ENCODE data around the gene VIT. TPM values are rescaled to one million over a fixed set of nuclear protein-coding genes. Genes with fewer than 3 reads are reported as not detected.

VIT gene
- total RNA-seq, 2 donors from 2014 or later = not detected

- H3K4me1 Mint-ChIP-seq = no peaks in the 10 kb centered on the region
- no peaks in the 10 kb centered on the region for H3K36me3 Mint-ChIP-seq (ENCODE audit: low read depth)
- H3K27ac Mint-ChIP-seq = no peak overlapping the region
- peaks cover 52% of the 10 kb centered on the region for H3K27me3 Mint-ChIP-seq
- no peak overlapping the region for H3K4me3 Mint-ChIP-seq
- no peak for ATAC-seq (replicated peaks)
- H3K9me3 Mint-ChIP-seq = no peaks in the 10 kb centered on the region
Measured at GRCh38 chr2:36743954-36744353, 47.4 kb downstream of the VIT start.

GRCh38 chr2:36748166-36748565, 51.7 kb downstream of the VIT start:
- Mint-ChIP-seq H3K27me3 (peaks cover 50% of the 10 kb centered on the region), H3K4me3 (no peak overlapping the region)

GRCh38 chr2:36750101-36750500, 53.6 kb downstream of the VIT start:
- no peaks in the 10 kb centered on the region for H3K9me3 Mint-ChIP-seq
- no peaks in the 10 kb centered on the region for H3K4me1 Mint-ChIP-seq
- H3K36me3 Mint-ChIP-seq (ENCODE audit: low read depth) = no peaks in the 10 kb centered on the region
- peaks cover 55% of the 10 kb centered on the region for H3K27me3 Mint-ChIP-seq
- no peak for ATAC-seq (replicated peaks)
- H3K4me3 Mint-ChIP-seq = no peak overlapping the region
- no peak overlapping the region for H3K27ac Mint-ChIP-seq

More at GRCh38 chr2:36748166-36748565, 51.7 kb downstream of the VIT start:
- H3K9me3 Mint-ChIP-seq = no peaks in the 10 kb centered on the region
- H3K36me3 Mint-ChIP-seq (ENCODE audit: low read depth) = no peaks in the 10 kb centered on the region
- ATAC-seq (replicated peaks) = no peak
- no peak overlapping the region for H3K27ac Mint-ChIP-seq
- no peaks in the 10 kb centered on the region for H3K4me1 Mint-ChIP-seq

GRCh38 chr2:36753706-36754221, 57.3 kb downstream of the VIT start:
- ATAC-seq (replicated peaks) = no peak
- H3K4me1 Mint-ChIP-seq = no peaks in the 10 kb centered on the region

GRCh38 chr2:36754578-36754977, 58.1 kb downstream of the VIT start:
- no peak overlapping the region for H3K4me3 Mint-ChIP-seq
- H3K36me3 Mint-ChIP-seq (ENCODE audit: low read depth) = no peaks in the 10 kb centered on the region
- peaks cover 33% of the 10 kb centered on the region for H3K27me3 Mint-ChIP-seq
- no peaks in the 10 kb centered on the region for H3K9me3 Mint-ChIP-seq
- no peak for ATAC-seq (replicated peaks)
- no peaks in the 10 kb centered on the region for H3K4me1 Mint-ChIP-seq
- H3K27ac Mint-ChIP-seq = no peak overlapping the region

More at GRCh38 chr2:36753706-36754221, 57.3 kb downstream of the VIT start:
- Mint-ChIP-seq H3K27me3 (peaks cover 37% of the 10 kb centered on the region), H3K4me3 (no peak overlapping the region), H3K27ac (no peak overlapping the region), H3K36me3 (ENCODE audit: low read depth) (no peaks in the 10 kb centered on the region), H3K9me3 (no peaks in the 10 kb centered on the region)

- no peak overlapping the region for H3K27ac Mint-ChIP-seq
- ATAC-seq (replicated peaks) = no peak
- no peaks in the 10 kb centered on the region for H3K9me3 Mint-ChIP-seq
- H3K36me3 Mint-ChIP-seq (ENCODE audit: low read depth) = no peaks in the 10 kb centered on the region
- no peak overlapping the region for H3K4me3 Mint-ChIP-seq
- peaks cover 26% of the 10 kb centered on the region for H3K27me3 Mint-ChIP-seq
- no peaks in the 10 kb centered on the region for H3K4me1 Mint-ChIP-seq
Measured at GRCh38 chr2:36756438-36756837, 59.9 kb downstream of the VIT start.

- Mint-ChIP-seq H3K4me3 (no peak overlapping the region), H3K27me3 (peaks cover 31% of the 10 kb centered on the region), H3K9me3 (peaks cover 4% of the 10 kb centered on the region), H3K4me1 (no peaks in the 10 kb centered on the region), H3K27ac (no peak overlapping the region), H3K36me3 (ENCODE audit: low read depth) (no peaks in the 10 kb centered on the region)
- ATAC-seq (replicated peaks) = no peak
Measured at GRCh38 chr2:36762764-36763490, 66.4 kb downstream of the VIT start.

- Mint-ChIP-seq H3K4me3 (no peak overlapping the region), H3K9me3 (peaks cover 4% of the 10 kb centered on the region), H3K27ac (no peak overlapping the region), H3K27me3 (peaks cover 16% of the 10 kb centered on the region), H3K36me3 (ENCODE audit: low read depth) (no peaks in the 10 kb centered on the region), H3K4me1 (no peaks in the 10 kb centered on the region)
- ATAC-seq (replicated peaks) = no peak
Measured at GRCh38 chr2:36769106-36769505, 72.6 kb downstream of the VIT start.

- Mint-ChIP-seq H3K9me3 (no peaks in the 10 kb centered on the region), H3K4me1 (no peaks in the 10 kb centered on the region), H3K36me3 (ENCODE audit: low read depth) (no peaks in the 10 kb centered on the region), H3K4me3 (no peak overlapping the region), H3K27me3 (peaks cover 7% of the 10 kb centered on the region), H3K27ac (no peak overlapping the region)
- peak; percentile 87 for ATAC-seq (replicated peaks)
Measured at GRCh38 chr2:36770542-36771287, 74.2 kb downstream of the VIT start.

- no peak overlapping the region for H3K4me3 Mint-ChIP-seq
- ATAC-seq (replicated peaks) = no peak
- H3K27me3 Mint-ChIP-seq = peaks cover 4% of the 10 kb centered on the region
- no peaks in the 10 kb centered on the region for H3K9me3 Mint-ChIP-seq
- no peaks in the 10 kb centered on the region for H3K4me1 Mint-ChIP-seq
- H3K36me3 Mint-ChIP-seq (ENCODE audit: low read depth) = no peaks in the 10 kb centered on the region
- no peak overlapping the region for H3K27ac Mint-ChIP-seq
Measured at GRCh38 chr2:36771671-36772070, 75.2 kb downstream of the VIT start.

- Mint-ChIP-seq H3K4me3 (no peak overlapping the region), H3K27ac (no peak overlapping the region), H3K27me3 (peaks cover 4% of the 10 kb centered on the region), H3K9me3 (no peaks in the 10 kb centered on the region), H3K36me3 (ENCODE audit: low read depth) (no peaks in the 10 kb centered on the region), H3K4me1 (no peaks in the 10 kb centered on the region)
- ATAC-seq (replicated peaks) = no peak
Measured at GRCh38 chr2:36773947-36774346, 77.4 kb downstream of the VIT start.

GRCh38 chr2:36775261-36775660, 78.8 kb downstream of the VIT start:
- Mint-ChIP-seq H3K27me3 (peaks cover under 1% of the 10 kb centered on the region), H3K4me3 (no peak overlapping the region), H3K36me3 (ENCODE audit: low read depth) (no peaks in the 10 kb centered on the region), H3K27ac (no peak overlapping the region), H3K4me1 (no peaks in the 10 kb centered on the region), H3K9me3 (no peaks in the 10 kb centered on the region)
- no peak for ATAC-seq (replicated peaks)

- no peak for ATAC-seq (replicated peaks)
Measured at GRCh38 chr2:36775806-36776205, 79.3 kb downstream of the VIT start.

GRCh38 chr2:36777272-36777671, 80.8 kb downstream of the VIT start:
- no peak overlapping the region for H3K4me3 Mint-ChIP-seq
- H3K27ac Mint-ChIP-seq = no peak overlapping the region
- no peak for ATAC-seq (replicated peaks)
- no peaks in the 10 kb centered on the region for H3K9me3 Mint-ChIP-seq
- H3K27me3 Mint-ChIP-seq = peaks cover 4% of the 10 kb centered on the region
- H3K36me3 Mint-ChIP-seq (ENCODE audit: low read depth) = no peaks in the 10 kb centered on the region
- no peaks in the 10 kb centered on the region for H3K4me1 Mint-ChIP-seq

More at GRCh38 chr2:36775806-36776205, 79.3 kb downstream of the VIT start:
- Mint-ChIP-seq H3K4me3 (no peak overlapping the region), H3K27ac (no peak overlapping the region), H3K4me1 (no peaks in the 10 kb centered on the region), H3K9me3 (no peaks in the 10 kb centered on the region), H3K27me3 (no peaks in the 10 kb centered on the region), H3K36me3 (ENCODE audit: low read depth) (no peaks in the 10 kb centered on the region)

GRCh38 chr2:36777788-36778187, 81.3 kb downstream of the VIT start:
- Mint-ChIP-seq H3K9me3 (no peaks in the 10 kb centered on the region), H3K4me1 (no peaks in the 10 kb centered on the region), H3K4me3 (no peak overlapping the region), H3K27ac (no peak overlapping the region), H3K27me3 (peaks cover 4% of the 10 kb centered on the region), H3K36me3 (ENCODE audit: low read depth) (no peaks in the 10 kb centered on the region)
- no peak for ATAC-seq (replicated peaks)

Data from activated T-helper 17 cell treated with anti-CD3 and anti-CD28 coated beads, Interleukin-2, amount 50 U/mL, for 72 hours (primary cell).